HG03159 (cell line): ENCODE results near the gene KIAA1549.
"Not testable (repeated sequence)": the region's sequence is repeated elsewhere in the genome, so short reads cannot be mapped to it uniquely, and the experiment has no call there.

Source experiments
- ATAC-seq: cut with Tn5 transposase; IDR thresholded peaks from one replicate; pipeline ENCODE4 v1.9.1; 2021; ENCODE audit warnings: mild to moderate bottlenecking, moderate library complexity; ENCODE audit not compliant: unreplicated experiment

The KIAA1549 gene

GRCh38 chr7:138821912-138822311 is 159.3 kb downstream of the KIAA1549 start:
- ATAC-seq, result no peak

- no peak for ATAC-seq
Measured at GRCh38 chr7:138819625-138820024, 161.6 kb downstream of the KIAA1549 start.

- ATAC-seq, result no peak
Measured at GRCh38 chr7:138816650-138817049, 164.5 kb downstream of the KIAA1549 start.

- ATAC-seq, result no peak
Measured at GRCh38 chr7:138814816-138815332, 166.3 kb downstream of the KIAA1549 start.

GRCh38 chr7:138813945-138814344 is 167.2 kb downstream of the KIAA1549 start:
- ATAC-seq, result no peak

- not testable (repeated sequence) for ATAC-seq
Measured at GRCh38 chr7:138811327-138811726, 169.9 kb downstream of the KIAA1549 start.

GRCh38 chr7:138809346-138809745 is 171.8 kb downstream of the KIAA1549 start:
- no peak for ATAC-seq

- ATAC-seq, result no peak
Measured at GRCh38 chr7:138804618-138805017, 176.6 kb downstream of the KIAA1549 start.

GRCh38 chr7:138802706-138803105 is 178.5 kb downstream of the KIAA1549 start:
- no peak for ATAC-seq

GRCh38 chr7:138801256-138801655 is 179.9 kb downstream of the KIAA1549 start:
- ATAC-seq, result no peak

- ATAC-seq, result no peak
Measured at GRCh38 chr7:138799336-138800000, 181.7 kb downstream of the KIAA1549 start.

GRCh38 chr7:138798836-138799235 is 182.4 kb downstream of the KIAA1549 start:
- ATAC-seq, result no peak

- ATAC-seq, result no peak
Measured at GRCh38 chr7:138797715-138798320, 183.4 kb downstream of the KIAA1549 start, which contains the start of the genes ATP6V0A4 and TMEM213. TSS of gene ATP6V0A4 (minus strand) at chr7:138798196. CDS start at chr7:138771247, 26,949 bp downstream. TSS of gene TMEM213 (plus strand) at chr7:138797994. CDS start at chr7:138798105, 111 bp downstream.

GRCh38 chr7:138797046-138797445 is 184.1 kb downstream of the KIAA1549 start:
- not testable (repeated sequence) for ATAC-seq

GRCh38 chr7:138796038-138796615 is 185.1 kb downstream of the KIAA1549 start:
- no peak for ATAC-seq

- ATAC-seq, result no peak
Measured at GRCh38 chr7:138785587-138786437, 195.4 kb downstream of the KIAA1549 start.

GRCh38 chr7:138784692-138785091 is 196.5 kb downstream of the KIAA1549 start:
- ATAC-seq, result no peak
